Endothelial cell of umbilical vein (primary cell): ENCODE data around the gene WNT2. TPM values are rescaled to one million over a fixed set of nuclear protein-coding genes. Genes with fewer than 3 reads are reported as not detected.

Experiments
- BruUV-seq: library from RNA; stranded (reverse); fragments of 400-500 nt; replicated peaks from 2 replicates; lab custom pipeline; 2021; lab: Mats Ljungman, UMichigan
- CTCF ChIA-PET: fragments of 300-600, 350-600 bp; sonication (Branson Sonifier 250); formaldehyde crosslinking; loops from one replicate; lab custom pipeline; 2021; ENCODE audit warnings: antibody characterized with exemption, inconsistent platforms; lab: Charles Lee
- POLR2A ChIA-PET: fragments of 300-600, 350-600 bp; sonication (Branson Sonifier 250); formaldehyde crosslinking; loops from one replicate; lab custom pipeline; 2021; ENCODE audit warnings: antibody characterized with exemption, inconsistent platforms; lab: Charles Lee
- DNase-seq: peaks from one replicate; pipeline ENCODE4 v3.0.0-alpha.2; 2011; ENCODE audit warnings: low read depth, low spot score
- FAIRE-seq: peaks from 2 replicates; lab custom pipeline; 2011; peaks lifted over from hg19 to GRCh38; lab: Jason Lieb, UNC
- H2AFZ ChIP-seq: 2 replicates; pipeline ENCODE4 v1.6.0; 2012; ENCODE audit warnings: low read depth, low read length, control low read depth, inconsistent platforms
- H3K27ac ChIP-seq: 2 replicates; pipeline ENCODE4 v1.5.1; 2011; ENCODE audit warnings: low read depth, mild to moderate bottlenecking, control low read depth, low read length, moderate library complexity; ENCODE audit not compliant: insufficient read depth
- H3K27me3 ChIP-seq, 2 experiments: 2 replicates each; pipeline versions ENCODE4 v1.6.0 to v1.6.1; 2011; ENCODE audit warnings: low read length in 2 of 2, mixed read lengths in 1 of 2; ENCODE audit not compliant: control insufficient read depth in 2 of 2, insufficient read depth in 2 of 2
- H3K36me3 ChIP-seq, 2 experiments: 2 replicates in 1 of 2; 3 replicates in 1 of 2; pipeline ENCODE4 v1.5.1; 2011; ENCODE audit warnings: low read length in 2 of 2, mild to moderate bottlenecking in 1 of 2, moderate library complexity in 1 of 2; ENCODE audit not compliant: control insufficient read depth in 2 of 2, insufficient read depth in 2 of 2; ENCODE audit errors: extremely low read depth in 1 of 2
- H3K4me1 ChIP-seq: 3 replicates; pipeline ENCODE4 v1.5.1; 2011; ENCODE audit warnings: mild to moderate bottlenecking, low read length; ENCODE audit not compliant: control insufficient read depth, insufficient read depth; ENCODE audit errors: extremely low read depth
- H3K4me2 ChIP-seq: 2 replicates; pipeline ENCODE4 v1.6.1; 2011; ENCODE audit warnings: low read length, control low read depth, mixed read lengths; ENCODE audit not compliant: insufficient read depth
- H3K4me3 ChIP-seq, 3 experiments: fragments of 200-600 bp in 1 of 3; sonication (generic), shearing (Covaris generic) in 1 of 3; replicated peaks in 1 of 3; 2 replicates each; pipeline ENCODE4 v1.5.1; 2011 to 2016; ENCODE audit warnings: control low read depth in 3 of 3, low read length in 3 of 3, mild to moderate bottlenecking in 2 of 3, inconsistent platforms in 1 of 3, low read depth in 1 of 3, moderate library complexity in 1 of 3; ENCODE audit not compliant: insufficient read depth in 1 of 3
- H3K79me2 ChIP-seq: 2 replicates; pipeline ENCODE4 v1.6.0; 2012; ENCODE audit warnings: low read length, inconsistent platforms; ENCODE audit not compliant: control insufficient read depth, insufficient read depth
- H3K9ac ChIP-seq: replicated peaks from 2 replicates; pipeline ENCODE3; 2011; ENCODE audit warnings: low read length, control low read depth; ENCODE audit not compliant: insufficient read depth; ENCODE audit errors: extremely low read depth
- H3K9me1 ChIP-seq: replicated peaks from 3 replicates; pipeline ENCODE4 v1.6.0; 2011; ENCODE audit warnings: mild to moderate bottlenecking, low read length; ENCODE audit not compliant: control insufficient read depth, insufficient read depth; ENCODE audit errors: extremely low read depth
- H3K9me3 ChIP-seq: replicated peaks from 2 replicates; pipeline ENCODE4 v1.5.1; 2012; ENCODE audit warnings: low read length, inconsistent platforms; ENCODE audit not compliant: control insufficient read depth, insufficient read depth
- H4K20me1 ChIP-seq: replicated peaks from 2 replicates; pipeline ENCODE3; 2011; ENCODE audit warnings: mild to moderate bottlenecking, low read length; ENCODE audit not compliant: control insufficient read depth, insufficient read depth; ENCODE audit errors: extremely low read depth
- EZH2 ChIP-seq: IDR thresholded peaks from 2 replicates; pipeline ENCODE4 v1.6.1; 2012; ENCODE audit warnings: borderline replicate concordance, low read depth, mild to moderate bottlenecking, moderate library complexity, low read length, inconsistent platforms; ENCODE audit not compliant: severe bottlenecking
- FOS ChIP-seq: IDR thresholded peaks from 2 replicates; pipeline ENCODE4 v1.6.1; 2011; ENCODE audit warnings: mild to moderate bottlenecking, low read length, moderate library complexity, borderline replicate concordance; ENCODE audit not compliant: insufficient read depth
- GATA2 ChIP-seq: IDR thresholded peaks from 2 replicates; pipeline ENCODE4 v1.7.0; 2011; ENCODE audit warnings: low read depth, mild to moderate bottlenecking, moderate library complexity, mixed read lengths, low read length; ENCODE audit not compliant: insufficient read length, insufficient read depth
- JUN ChIP-seq: IDR thresholded peaks from 2 replicates; pipeline ENCODE4 v1.6.1; 2011; ENCODE audit warnings: borderline replicate concordance, low read depth; ENCODE audit not compliant: insufficient read length, insufficient read depth
- MYC ChIP-seq: IDR thresholded peaks from one replicate; pipeline ENCODE4 v1.6.1; 2011; ENCODE audit warnings: mild to moderate bottlenecking, low read depth, low read length
- POLR2A ChIP-seq: IDR thresholded peaks from 2 replicates; pipeline ENCODE4 v1.6.1; 2012; ENCODE audit warnings: low read depth, mild to moderate bottlenecking, control low read depth, low read length
- POLR2AphosphoS5 ChIP-seq: IDR thresholded peaks from 2 replicates; pipeline ENCODE4 v1.6.1; 2012; ENCODE audit warnings: low read depth, mild to moderate bottlenecking, control low read depth, low read length, moderate library complexity; ENCODE audit not compliant: insufficient read depth
- dilution Hi-C: fragments of 300-500 bp; cut with MboI; formaldehyde crosslinking; loops from one replicate; pipeline ENCODE4 v1.15.0; 2019; ENCODE audit warnings: low sequenced_read_pairs; ENCODE audit not compliant: extremely low pct_ligation_motif_present
- intact Hi-C: fragments of 100-400 bp; cut with micrococcal nuclease; formaldehyde crosslinking; loops from one replicate; pipeline ENCODE4 v1.10.0; 2022
- polyA plus RNA-seq, 4 experiments: library from polyadenylated mRNA; depleted of rRNA in 3 of 4; stranded (reverse) in 3 of 4; unstranded in 1 of 4; fragments of >200 nt; gene quantifications; 2 replicates each; pipeline versions ENCODE4 v1.2.1 to v1.2.3, GENCODE V29; 2011 to 2012; ENCODE audit warnings: missing spikeins in 1 of 4
- total RNA-seq: library from RNA; stranded (reverse); gene quantifications from 2 replicates; pipeline ENCODE4 v1.2.3, GENCODE V29; 2021
- TF ChIP-seq, protein P1 (sequence below): IDR thresholded peaks from 2 replicates; pipeline ENCODE4 v1.6.1; 2011; ENCODE audit not compliant: insufficient read depth, insufficient read length
- TF ChIP-seq, protein P2 (sequence below), 2 donors: IDR thresholded peaks; 1 replicate in 1 of 2; 2 replicates in 1 of 2; pipeline ENCODE4 v1.5.1; 2011; ENCODE audit warnings: low read length in 2 of 2, mild to moderate bottlenecking in 2 of 2, moderate library complexity in 2 of 2, control low read depth in 1 of 2, inconsistent platforms in 1 of 2, low read depth in 1 of 2; ENCODE audit not compliant: insufficient read depth in 1 of 2; ENCODE audit errors: extremely low read depth in 1 of 2

Gene WNT2
- total and polyA plus RNA-seq, 2 donors (not counting 3 experiments of a cell fraction or from before 2014, with no cell fraction given): not detected

DNA sequence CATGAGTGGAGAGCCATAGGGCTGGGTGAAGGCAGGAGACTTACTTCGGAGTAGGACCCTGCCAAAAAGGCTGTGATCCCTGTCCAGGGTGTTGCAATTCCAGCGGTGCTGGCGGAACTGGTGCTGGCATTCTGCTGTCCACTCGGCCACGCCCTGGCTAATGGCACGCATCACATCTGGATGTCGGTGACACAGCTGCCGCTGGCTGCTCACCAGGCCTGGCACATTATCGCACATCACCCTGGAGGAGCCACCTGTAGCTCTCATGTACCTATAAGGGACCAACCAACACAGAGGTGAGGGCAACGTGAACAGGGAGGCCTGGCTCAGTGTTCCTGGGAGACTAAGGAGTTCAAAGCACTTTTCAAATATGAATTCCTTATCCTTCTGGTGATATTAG lies 2.3 kb downstream of the WNT2 start:
- Histone ChIP-seq H3K79me2 (no peaks in the 10 kb centered on the region), H3K27me3 (peaks cover 45 to 54% of the 10 kb centered on the region in 2 experiments), H3K9ac (no peak overlapping the region), H3K9me1 (no peaks in the 10 kb centered on the region), H3K4me1 (peaks cover 15% of the 10 kb centered on the region), H3K27ac (no peak overlapping the region), H2AFZ (no peak overlapping the region), H3K36me3 (no peaks in the 10 kb centered on the region), H3K9me3 (no peaks in the 10 kb centered on the region), H3K4me3 (no peak overlapping the region), H3K4me2 (no peak overlapping the region), H4K20me1 (no peaks in the 10 kb centered on the region)
- dilution Hi-C loops: no loop called here
- DNase-seq (no peak), FAIRE-seq (no peak)
- TF ChIP-seq GATA2 (no peak), MYC (no peak), FOS (no peak), POLR2AphosphoS5 (no peak), EZH2 (no peak), JUN (no peak), POLR2A (no peak)
- TF ChIP-seq, protein P1, sequence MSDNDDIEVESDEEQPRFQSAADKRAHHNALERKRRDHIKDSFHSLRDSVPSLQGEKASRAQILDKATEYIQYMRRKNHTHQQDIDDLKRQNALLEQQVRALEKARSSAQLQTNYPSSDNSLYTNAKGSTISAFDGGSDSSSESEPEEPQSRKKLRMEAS: no peak
- TF ChIP-seq, protein P2, sequence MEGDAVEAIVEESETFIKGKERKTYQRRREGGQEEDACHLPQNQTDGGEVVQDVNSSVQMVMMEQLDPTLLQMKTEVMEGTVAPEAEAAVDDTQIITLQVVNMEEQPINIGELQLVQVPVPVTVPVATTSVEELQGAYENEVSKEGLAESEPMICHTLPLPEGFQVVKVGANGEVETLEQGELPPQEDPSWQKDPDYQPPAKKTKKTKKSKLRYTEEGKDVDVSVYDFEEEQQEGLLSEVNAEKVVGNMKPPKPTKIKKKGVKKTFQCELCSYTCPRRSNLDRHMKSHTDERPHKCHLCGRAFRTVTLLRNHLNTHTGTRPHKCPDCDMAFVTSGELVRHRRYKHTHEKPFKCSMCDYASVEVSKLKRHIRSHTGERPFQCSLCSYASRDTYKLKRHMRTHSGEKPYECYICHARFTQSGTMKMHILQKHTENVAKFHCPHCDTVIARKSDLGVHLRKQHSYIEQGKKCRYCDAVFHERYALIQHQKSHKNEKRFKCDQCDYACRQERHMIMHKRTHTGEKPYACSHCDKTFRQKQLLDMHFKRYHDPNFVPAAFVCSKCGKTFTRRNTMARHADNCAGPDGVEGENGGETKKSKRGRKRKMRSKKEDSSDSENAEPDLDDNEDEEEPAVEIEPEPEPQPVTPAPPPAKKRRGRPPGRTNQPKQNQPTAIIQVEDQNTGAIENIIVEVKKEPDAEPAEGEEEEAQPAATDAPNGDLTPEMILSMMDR (IDR thresholded peaks at IDR 0.05; ENCODE audit: extremely low read depth in 1 of 2, insufficient read depth in 1 of 2, low read depth in 1 of 2, low read length in 2 of 2): no peak
- ChIA-PET POLR2A (no interaction called here), CTCF (interaction anchor here (1.3 to 1.9 kb wide), 4 partner anchors 8 to 108 kb away, joined by 3 to 6 read pairs (median 4); no protein-coding TSS in a partner anchor)
- BruUV-seq: no TSS peak
- intact Hi-C loops: no loop called here
